OCI-LY7 (cell line): Measurements from ENCODE around the gene ZNF609.

Source experiments
- EZH2phosphoT487 ChIP-seq: fragments of 200-600 bp; sonication (generic); IDR thresholded peaks from 2 replicates; pipeline ENCODE4 v1.6.1; 2018; ENCODE audit warnings: low read depth, borderline replicate concordance, mild to moderate bottlenecking, mixed run types, antibody characterized with exemption, low read length, moderate library complexity, mixed read lengths
- TF ChIP-seq, protein P1 (sequence below): fragments of 200-600 bp; sonication (generic); conservative IDR thresholded peaks from 2 replicates; pipeline ENCODE4 v1.5.1; 2014; ENCODE audit warnings: mild to moderate bottlenecking, antibody characterized with exemption, low read length, moderate library complexity, mixed read lengths

DNA sequence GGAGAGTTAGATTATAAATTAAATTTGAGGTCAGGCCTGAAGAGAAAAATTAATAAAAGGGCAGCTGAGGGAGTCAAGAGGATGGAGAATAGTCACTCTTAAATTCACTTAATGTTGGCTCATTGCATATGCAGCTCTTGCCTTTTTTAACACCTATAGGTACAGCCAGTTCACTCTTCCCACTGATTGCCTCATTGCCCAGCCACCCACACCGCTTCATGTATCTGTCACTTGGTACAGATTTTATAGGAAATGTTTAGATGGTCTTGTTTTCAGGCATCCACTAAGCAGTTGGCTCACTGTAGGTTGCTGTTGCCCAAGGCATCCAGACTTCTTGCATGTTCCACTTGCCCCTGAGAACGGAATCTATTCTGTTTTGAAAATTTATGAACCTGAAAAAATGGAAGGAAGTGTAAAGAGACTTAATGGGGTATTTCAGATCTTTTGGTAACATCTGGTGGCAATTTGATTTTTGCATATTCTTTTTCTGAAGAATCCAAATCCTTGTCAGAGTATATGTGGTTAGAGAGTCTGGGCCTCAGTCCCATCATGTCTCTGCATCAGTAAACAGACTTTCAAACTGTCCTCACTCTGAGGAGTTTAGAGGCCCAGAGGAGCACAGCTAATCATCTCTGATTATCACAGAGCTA, 163.1 kb downstream of the ZNF609 start:
- TF ChIP-seq, protein P1, sequence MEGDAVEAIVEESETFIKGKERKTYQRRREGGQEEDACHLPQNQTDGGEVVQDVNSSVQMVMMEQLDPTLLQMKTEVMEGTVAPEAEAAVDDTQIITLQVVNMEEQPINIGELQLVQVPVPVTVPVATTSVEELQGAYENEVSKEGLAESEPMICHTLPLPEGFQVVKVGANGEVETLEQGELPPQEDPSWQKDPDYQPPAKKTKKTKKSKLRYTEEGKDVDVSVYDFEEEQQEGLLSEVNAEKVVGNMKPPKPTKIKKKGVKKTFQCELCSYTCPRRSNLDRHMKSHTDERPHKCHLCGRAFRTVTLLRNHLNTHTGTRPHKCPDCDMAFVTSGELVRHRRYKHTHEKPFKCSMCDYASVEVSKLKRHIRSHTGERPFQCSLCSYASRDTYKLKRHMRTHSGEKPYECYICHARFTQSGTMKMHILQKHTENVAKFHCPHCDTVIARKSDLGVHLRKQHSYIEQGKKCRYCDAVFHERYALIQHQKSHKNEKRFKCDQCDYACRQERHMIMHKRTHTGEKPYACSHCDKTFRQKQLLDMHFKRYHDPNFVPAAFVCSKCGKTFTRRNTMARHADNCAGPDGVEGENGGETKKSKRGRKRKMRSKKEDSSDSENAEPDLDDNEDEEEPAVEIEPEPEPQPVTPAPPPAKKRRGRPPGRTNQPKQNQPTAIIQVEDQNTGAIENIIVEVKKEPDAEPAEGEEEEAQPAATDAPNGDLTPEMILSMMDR, result no peak
- TF ChIP-seq EZH2phosphoT487, result no peak
